HEK293 (cell line): Measurements from ENCODE around the gene SHISA5.
"Not testable (repeated sequence)": the region's sequence is repeated elsewhere in the genome, so short reads cannot be mapped to it uniquely, and the experiment has no call there.

Source experiments
- CTCF ChIA-PET: fragments of 350-600 bp; formaldehyde crosslinking; extraction: SDS; loops from one replicate; lab custom pipeline; 2021; ENCODE audit warnings: antibody characterized with exemption; lab: Yijun Ruan, JAX
- POLR2A ChIA-PET: fragments of 300-600 bp; formaldehyde crosslinking; extraction: SDS; loops from one replicate; lab custom pipeline; 2020; ENCODE audit warnings: antibody characterized with exemption, inconsistent platforms; lab: Yijun Ruan, JAX
- H3K27ac ChIP-seq: fragments of 200-500 bp; sonication (Bioruptor generic); 2 replicates; pipeline ENCODE4 v1.5.1; 2014; ENCODE audit warnings: low read depth, low read length, control low read depth, inconsistent platforms; ENCODE audit errors: extremely low read depth
- H3K36me3 ChIP-seq, 2 experiments: fragments of 200-500 bp in 1 of 2; sonication (Bioruptor generic) in 1 of 2; 1 replicate in 1 of 2; 2 replicates in 1 of 2; pipeline ENCODE4 v1.5.1; 2014 to 2017; ENCODE audit warnings: inconsistent platforms in 2 of 2, low read length in 2 of 2; ENCODE audit not compliant: control insufficient read depth in 2 of 2, insufficient read depth in 1 of 2
- H3K4me1 ChIP-seq: fragments of 200-500 bp; sonication (Bioruptor generic); 2 replicates; pipeline ENCODE4 v1.5.1; 2014; ENCODE audit warnings: mild to moderate bottlenecking, low read length, inconsistent platforms; ENCODE audit not compliant: control insufficient read depth, insufficient read depth
- H3K4me3 ChIP-seq: 2 replicates; pipeline ENCODE4 v1.5.1; 2011; ENCODE audit warnings: low read depth, mild to moderate bottlenecking, control low read depth, low read length, moderate library complexity
- H3K9me3 ChIP-seq: fragments of 200-500 bp; sonication (Bioruptor generic); 2 replicates; pipeline ENCODE4 v1.5.1; 2014; ENCODE audit warnings: low read depth, low read length, inconsistent platforms; ENCODE audit not compliant: control insufficient read depth, insufficient read depth
- SALL2 ChIP-seq: fragments of 450-650 bp; formaldehyde crosslinking; IDR thresholded peaks from 2 replicates; pipeline ENCODE4 v1.5.0; 2017; ENCODE audit warnings: missing biosample characterization, mild to moderate bottlenecking, missing genetic modification characterization, borderline replicate concordance
- ZBTB20 ChIP-seq: fragments of 450-650 bp; formaldehyde crosslinking; IDR thresholded peaks from 2 replicates; pipeline ENCODE4 v1.5.1; 2016; ENCODE audit warnings: missing biosample characterization, missing genetic modification characterization
- ZBTB26 ChIP-seq: fragments of 450-650 bp; formaldehyde crosslinking; optimal IDR thresholded peaks from 2 replicates; pipeline ENCODE3; 2016; ENCODE audit warnings: missing biosample characterization, mild to moderate bottlenecking, missing genetic modification characterization
- ZIC2 ChIP-seq: fragments of 450-650 bp; formaldehyde crosslinking; IDR thresholded peaks from 2 replicates; pipeline ENCODE4 v1.5.1; 2016; ENCODE audit warnings: missing biosample characterization, missing genetic modification characterization
- ZNF121 ChIP-seq: fragments of 450-650 bp; formaldehyde crosslinking; IDR thresholded peaks from 2 replicates; pipeline ENCODE4 v1.5.1; 2016; ENCODE audit warnings: missing biosample characterization, missing genetic modification characterization
- ZNF133 ChIP-seq: fragments of 450-650 bp; formaldehyde crosslinking; IDR thresholded peaks from 2 replicates; pipeline ENCODE4 v1.5.1; 2016; ENCODE audit warnings: missing biosample characterization, missing genetic modification characterization
- ZNF146 ChIP-seq: fragments of 450-650 bp; formaldehyde crosslinking; IDR thresholded peaks from 2 replicates; pipeline ENCODE4 v1.5.1; 2016; ENCODE audit warnings: missing biosample characterization, missing genetic modification characterization
- ZNF155 ChIP-seq: fragments of 450-650 bp; formaldehyde crosslinking; IDR thresholded peaks from 2 replicates; pipeline ENCODE4 v1.5.1; 2016; ENCODE audit warnings: missing biosample characterization, missing genetic modification characterization
- ZNF2 ChIP-seq: fragments of 450-650 bp; formaldehyde crosslinking; IDR thresholded peaks from 2 replicates; pipeline ENCODE4 v1.5.1; 2016; ENCODE audit warnings: missing biosample characterization, missing genetic modification characterization
- ZNF362 ChIP-seq: fragments of 450-650 bp; formaldehyde crosslinking; IDR thresholded peaks from 2 replicates; pipeline ENCODE4 v1.5.1; 2016; ENCODE audit warnings: missing biosample characterization, missing genetic modification characterization
- ZNF404 ChIP-seq: fragments of 450-650 bp; formaldehyde crosslinking; IDR thresholded peaks from 2 replicates; pipeline ENCODE4 v1.5.1; 2017; ENCODE audit warnings: missing biosample characterization, missing genetic modification characterization
- ZNF473 ChIP-seq: fragments of 450-650 bp; formaldehyde crosslinking; IDR thresholded peaks from 2 replicates; pipeline ENCODE4 v1.5.1; 2017; ENCODE audit warnings: missing biosample characterization, missing genetic modification characterization
- ZNF529 ChIP-seq: fragments of 450-650 bp; formaldehyde crosslinking; IDR thresholded peaks from 2 replicates; pipeline ENCODE4 v1.5.1; 2017; ENCODE audit warnings: missing genetic modification characterization, missing biosample characterization; ENCODE audit not compliant: insufficient replicate concordance
- ZNF580 ChIP-seq: fragments of 450-650 bp; formaldehyde crosslinking; IDR thresholded peaks from 2 replicates; pipeline ENCODE4 v1.5.1; 2016; ENCODE audit warnings: missing biosample characterization, missing genetic modification characterization
- ZNF645 ChIP-seq: fragments of 450-650 bp; formaldehyde crosslinking; IDR thresholded peaks from 2 replicates; pipeline ENCODE4; 2016; ENCODE audit warnings: missing biosample characterization, missing genetic modification characterization
- ZNF664 ChIP-seq: fragments of 450-650 bp; formaldehyde crosslinking; IDR thresholded peaks from 2 replicates; pipeline ENCODE4 v1.5.1; 2016; ENCODE audit warnings: missing biosample characterization, missing genetic modification characterization
- ZNF76 ChIP-seq: fragments of 450-650 bp; formaldehyde crosslinking; IDR thresholded peaks from 2 replicates; pipeline ENCODE4; 2016; ENCODE audit warnings: low read depth, missing biosample characterization, missing genetic modification characterization, borderline replicate concordance
- ZXDB ChIP-seq: fragments of 450-650 bp; formaldehyde crosslinking; IDR thresholded peaks from 2 replicates; pipeline ENCODE4 v1.5.1; 2016; ENCODE audit warnings: missing biosample characterization, missing genetic modification characterization
- TF ChIP-seq, protein P1 (sequence below): fragments of 450-650 bp; formaldehyde crosslinking; conservative IDR thresholded peaks from 2 replicates; pipeline ENCODE4 v1.5.1; 2016; ENCODE audit warnings: low read depth, missing biosample characterization, missing genetic modification characterization

Gene SHISA5

GRCh38 chr3:48474619-48475018 is 29.4 kb downstream of the SHISA5 start:
- Histone ChIP-seq H3K36me3 (peaks cover 0 to 10% of the 10 kb centered on the region in 2 experiments; a peak in 2 of 3 replicates), H3K4me1 (no peaks in the 10 kb centered on the region), H3K4me3 (no peak overlapping the region), H3K27ac (no peak overlapping the region), H3K9me3 (no peaks in the 10 kb centered on the region)
- ChIA-PET POLR2A (no interaction called here), CTCF (no interaction called here)
- TF ChIP-seq ZNF529: no peak
- no peak for TF ChIP-seq ZNF146 (tag by site-specific recombination)
- TF ChIP-seq ZNF404 (tag by site-specific recombination): no peak
- TF ChIP-seq ZNF645: no peak
- peak; percentile 15; the same call in 1 of the 2 replicates for TF ChIP-seq ZIC2 (tag by site-specific recombination)
- no peak for TF ChIP-seq ZNF473 (tag by site-specific recombination)

- ChIA-PET POLR2A (interaction anchor here (0.7 to 2.3 kb wide), 8 partner anchors 10 to 508 kb away, joined by 3 to 13 read pairs (median 4); partner anchors contain the start of genes ATRIP, CCDC51, PFKFB4 and TMA7), CTCF (interaction anchor here (0.6 to 1.9 kb wide), 7 partner anchors 30 to 187 kb away, joined by 3 to 7 read pairs (median 4); partner anchors contain the start of gene SHISA5)
- H3K36me3 ChIP-seq: peaks cover 0 to 16% of the 10 kb centered on the region in 2 experiments; a peak in 2 of 3 replicates
- H3K4me3 ChIP-seq, H3K27ac ChIP-seq, H3K4me1 ChIP-seq, H3K9me3 ChIP-seq: not testable (repeated sequence)
- peak; percentile 96 for TF ChIP-seq ZNF121 (tag by site-specific recombination)
Measured at GRCh38 chr3:48474031-48474430, 29.9 kb downstream of the SHISA5 start.

- H3K4me3 ChIP-seq: no peak overlapping the region
- H3K9me3 ChIP-seq: no peaks in the 10 kb centered on the region
- H3K4me1 ChIP-seq: no peaks in the 10 kb centered on the region
- TF ChIP-seq SALL2 (tag by site-specific recombination): no peak
- TF ChIP-seq ZNF664 (tag by site-specific recombination): peak; percentile 67; the same call in 1 of the 2 replicates
- TF ChIP-seq ZNF362 (tag by site-specific recombination): no peak
- TF ChIP-seq ZNF580: no peak
- 0 out of 2 replicates have a peak, but pooled peaks have one; percentile 5 for TF ChIP-seq ZNF133
- H3K36me3 ChIP-seq: peaks cover 0 to 21% of the 10 kb centered on the region in 2 experiments; a peak in 2 of 3 replicates
- peak overlapping the region; percentile 84; the same call in 1 of the 2 replicates for H3K27ac ChIP-seq
- POLR2A ChIA-PET: interaction anchor here (0.7 to 2.3 kb wide), 7 partner anchors 9 to 232 kb away, joined by 3 to 13 read pairs (median 5); partner anchors contain the start of genes ATRIP, CCDC51, PFKFB4 and TMA7
- CTCF ChIA-PET: interaction anchor here (0.6 to 1.9 kb wide), 9 partner anchors 9 to 186 kb away, joined by 3 to 7 read pairs (median 4); partner anchors contain the start of gene SHISA5
Measured at GRCh38 chr3:48473617-48473952, 30.4 kb downstream of the SHISA5 start.

GRCh38 chr3:48472923-48473616 is 30.9 kb downstream of the SHISA5 start:
- no peaks in the 10 kb centered on the region for H3K4me1 ChIP-seq
- H3K36me3 ChIP-seq: peaks cover 0 to 26% of the 10 kb centered on the region in 2 experiments; a peak in 2 of 3 replicates
- peak overlapping the region; percentile 58 for H3K4me3 ChIP-seq
- H3K27ac ChIP-seq: peak overlapping the region; percentile 84
- POLR2A ChIA-PET: interaction anchor here (0.7 to 2.3 kb wide), 7 partner anchors 9 to 232 kb away, joined by 3 to 13 read pairs (median 5); partner anchors contain the start of genes ATRIP, CCDC51, PFKFB4 and TMA7
- no peaks in the 10 kb centered on the region for H3K9me3 ChIP-seq
- CTCF ChIA-PET: interaction anchor here (0.6 to 1.9 kb wide), 10 partner anchors 9 to 186 kb away, joined by 3 to 7 read pairs (median 4); partner anchors contain the start of gene SHISA5
- TF ChIP-seq ZXDB (tag by site-specific recombination): peak; percentile 81
- TF ChIP-seq ZNF2 (tag by site-specific recombination): no peak; the same call in 1 of the 2 replicates
- peak; percentile 11 for TF ChIP-seq ZBTB26 (tag by site-specific recombination)
- no peak for TF ChIP-seq ZNF155 (tag by site-specific recombination)
- TF ChIP-seq ZNF76 (tag by site-specific recombination): no peak; the same call in 1 of the 2 replicates
- TF ChIP-seq, protein P1, sequence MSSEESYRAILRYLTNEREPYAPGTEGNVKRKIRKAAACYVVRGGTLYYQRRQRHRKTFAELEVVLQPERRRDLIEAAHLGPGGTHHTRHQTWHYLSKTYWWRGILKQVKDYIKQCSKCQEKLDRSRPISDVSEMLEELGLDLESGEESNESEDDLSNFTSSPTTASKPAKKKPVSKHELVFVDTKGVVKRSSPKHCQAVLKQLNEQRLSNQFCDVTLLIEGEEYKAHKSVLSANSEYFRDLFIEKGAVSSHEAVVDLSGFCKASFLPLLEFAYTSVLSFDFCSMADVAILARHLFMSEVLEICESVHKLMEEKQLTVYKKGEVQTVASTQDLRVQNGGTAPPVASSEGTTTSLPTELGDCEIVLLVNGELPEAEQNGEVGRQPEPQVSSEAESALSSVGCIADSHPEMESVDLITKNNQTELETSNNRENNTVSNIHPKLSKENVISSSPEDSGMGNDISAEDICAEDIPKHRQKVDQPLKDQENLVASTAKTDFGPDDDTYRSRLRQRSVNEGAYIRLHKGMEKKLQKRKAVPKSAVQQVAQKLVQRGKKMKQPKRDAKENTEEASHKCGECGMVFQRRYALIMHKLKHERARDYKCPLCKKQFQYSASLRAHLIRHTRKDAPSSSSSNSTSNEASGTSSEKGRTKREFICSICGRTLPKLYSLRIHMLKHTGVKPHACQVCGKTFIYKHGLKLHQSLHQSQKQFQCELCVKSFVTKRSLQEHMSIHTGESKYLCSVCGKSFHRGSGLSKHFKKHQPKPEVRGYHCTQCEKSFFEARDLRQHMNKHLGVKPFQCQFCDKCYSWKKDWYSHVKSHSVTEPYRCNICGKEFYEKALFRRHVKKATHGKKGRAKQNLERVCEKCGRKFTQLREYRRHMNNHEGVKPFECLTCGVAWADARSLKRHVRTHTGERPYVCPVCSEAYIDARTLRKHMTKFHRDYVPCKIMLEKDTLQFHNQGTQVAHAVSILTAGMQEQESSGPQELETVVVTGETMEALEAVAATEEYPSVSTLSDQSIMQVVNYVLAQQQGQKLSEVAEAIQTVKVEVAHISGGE (tag by site-specific recombination): 0 out of 2 replicates have a peak, but pooled peaks have one; percentile 33
- peak; percentile 62; the same call in 1 of the 2 replicates for TF ChIP-seq ZBTB20 (tag by site-specific recombination)
